ENCODE measurements around the gene CARD19.

Gene CARD19

GRCh38 chr9:93096811-93097382, 880 bp downstream of the CARD19 start:
- Histone ChIP-seq H2BK5ac (ENCODE audit: low read length) (peak overlapping the region; percentile 14), H2AK5ac (ENCODE audit: low read depth, low read length) (peak overlapping the region; percentile 15), H2AFZ (ENCODE audit: low read length) (peak overlapping the region; percentile 96), H3K18ac (ENCODE audit: low read length) (peak overlapping the region; percentile 95), H2BK120ac (ENCODE audit: low read depth, low read length) (no peak overlapping the region), H3K4me2 (ENCODE audit: insufficient read depth, low read length, poor library complexity, severe bottlenecking) (peak overlapping the region; percentile 92), H3K23ac (ENCODE audit: low read depth, low read length, poor library complexity) (peak overlapping the region; percentile 38), H3K79me1 (ENCODE audit: low read depth, low read length) (peaks cover 2% of the 10 kb centered on the region), H3K4me1 (ENCODE audit: control insufficient read depth in 2 of 2, insufficient read depth in 1 of 2, low read depth in 1 of 2, low read length in 2 of 2) (peaks cover 5 to 15% of the 10 kb centered on the region in 2 donors), H2BK12ac (ENCODE audit: low read length) (no peak overlapping the region), H4K8ac (ENCODE audit: low read depth, low read length) (no peak overlapping the region), H3K4me3 (ENCODE audit: low read length in 2 of 2) (peak overlapping the region; percentile 83 to 94), H2BK15ac (ENCODE audit: low read length) (no peak overlapping the region), H3K36me3 (replicated peaks in 1 of 2; ENCODE audit: control insufficient read depth in 2 of 2, insufficient read depth in 2 of 2, low read length in 2 of 2) (no peaks in the 10 kb centered on the region), H3K9ac (ENCODE audit: low read depth, low read length, poor library complexity) (peak overlapping the region; percentile 84), H3K14ac (ENCODE audit: low read length) (no peak overlapping the region), H3K4ac (ENCODE audit: low read length) (no peak overlapping the region), H3K27me3 (ENCODE audit: control insufficient read depth in 3 of 3, insufficient read depth in 3 of 3, low read depth in 1 of 3, low read length in 3 of 3) (peaks cover 0 to 6% (median 0%) of the 10 kb centered on the region in 3 experiments), H3K27ac (replicated peaks; ENCODE audit: low read length) (no peak overlapping the region), H3K9me3 (replicated peaks in 1 of 2; ENCODE audit: control insufficient read depth in 2 of 2, insufficient read depth in 1 of 2, low read depth in 1 of 2, low read length in 2 of 2) (no peaks in the 10 kb centered on the region), H4K91ac (ENCODE audit: low read depth, low read length, poor library complexity) (no peak overlapping the region)
- no peak for DNase-seq (ENCODE audit: low spot score)
- no CpG with 5 or more reads among the region's 16 CpGs for WGBS, 2 donors (ENCODE audit: extremely low coverage in 2 of 2, insufficient read length in 2 of 2, insufficient replicate concordance in 1 of 2)

- H3K9ac ChIP-seq (ENCODE audit: low read depth, low read length, poor library complexity) = peak overlapping the region; percentile 50
- H4K8ac ChIP-seq (ENCODE audit: low read depth, low read length) = no peak overlapping the region
- H3K27me3 ChIP-seq (ENCODE audit: control insufficient read depth in 3 of 3, insufficient read depth in 3 of 3, low read depth in 1 of 3, low read length in 3 of 3) = peaks cover 0 to 6% (median 0%) of the 10 kb centered on the region in 3 experiments
- H3K18ac ChIP-seq (ENCODE audit: low read length) = peak overlapping the region; percentile 52
- peak overlapping the region; percentile 47 for H2AK5ac ChIP-seq (ENCODE audit: low read depth, low read length)
- peaks cover 5 to 15% of the 10 kb centered on the region in 2 donors for H3K4me1 ChIP-seq (ENCODE audit: control insufficient read depth in 2 of 2, insufficient read depth in 1 of 2, low read depth in 1 of 2, low read length in 2 of 2)
- no peak overlapping the region for H3K4ac ChIP-seq (ENCODE audit: low read length)
- H3K27ac ChIP-seq (replicated peaks; ENCODE audit: low read length) = no peak overlapping the region
- H2BK5ac ChIP-seq (ENCODE audit: low read length) = no peak overlapping the region
- DNase-seq (ENCODE audit: low spot score) = no peak
- H3K36me3 ChIP-seq (replicated peaks in 1 of 2; ENCODE audit: control insufficient read depth in 2 of 2, insufficient read depth in 2 of 2, low read length in 2 of 2) = no peaks in the 10 kb centered on the region
- peaks cover 2% of the 10 kb centered on the region for H3K79me1 ChIP-seq (ENCODE audit: low read depth, low read length)
- no peak overlapping the region for H3K23ac ChIP-seq (ENCODE audit: low read depth, low read length, poor library complexity)
- peak overlapping the region; percentile 14 for H2BK12ac ChIP-seq (ENCODE audit: low read length)
- H2BK120ac ChIP-seq (ENCODE audit: low read depth, low read length) = no peak overlapping the region
- no peaks in the 10 kb centered on the region for H3K9me3 ChIP-seq (replicated peaks in 1 of 2; ENCODE audit: control insufficient read depth in 2 of 2, insufficient read depth in 1 of 2, low read depth in 1 of 2, low read length in 2 of 2)
- WGBS, 2 donors (ENCODE audit: extremely low coverage in 2 of 2, insufficient read length in 2 of 2, insufficient replicate concordance in 1 of 2) = no CpG with 5 or more reads among the region's 11 CpGs
- no peak overlapping the region for H3K14ac ChIP-seq (ENCODE audit: low read length)
- H3K4me3 ChIP-seq (ENCODE audit: low read length in 2 of 2) = peak overlapping the region in 1 of 2 donors; percentile 83
- H3K4me2 ChIP-seq (ENCODE audit: insufficient read depth, low read length, poor library complexity, severe bottlenecking) = no peak overlapping the region
- H4K91ac ChIP-seq (ENCODE audit: low read depth, low read length, poor library complexity) = no peak overlapping the region
- peak overlapping the region; percentile 96 for H2AFZ ChIP-seq (ENCODE audit: low read length)
- no peak overlapping the region for H2BK15ac ChIP-seq (ENCODE audit: low read length)
These were observed 1.6 kb downstream of the CARD19 start for GRCh38 chr9:93097511-93098201.

- peaks cover 2% of the 10 kb centered on the region for H3K79me1 ChIP-seq (ENCODE audit: low read depth, low read length)
- H3K18ac ChIP-seq (ENCODE audit: low read length) = peak overlapping the region; percentile 80
- no peak overlapping the region for H3K14ac ChIP-seq (ENCODE audit: low read length)
- H2BK15ac ChIP-seq (ENCODE audit: low read length) = peak overlapping the region; percentile 30
- no peaks in the 10 kb centered on the region for H3K36me3 ChIP-seq (replicated peaks in 1 of 2; ENCODE audit: control insufficient read depth in 2 of 2, insufficient read depth in 2 of 2, low read length in 2 of 2)
- no peak overlapping the region for H4K8ac ChIP-seq (ENCODE audit: low read depth, low read length)
- H2BK5ac ChIP-seq (ENCODE audit: low read length) = no peak overlapping the region
- peak overlapping the region; percentile 44 for H3K9ac ChIP-seq (ENCODE audit: low read depth, low read length, poor library complexity)
- no peak overlapping the region for H3K27ac ChIP-seq (replicated peaks; ENCODE audit: low read length)
- H2AFZ ChIP-seq (ENCODE audit: low read length) = no peak overlapping the region
- no peak overlapping the region for H3K4ac ChIP-seq (ENCODE audit: low read length)
- WGBS, 2 donors (ENCODE audit: extremely low coverage in 2 of 2, insufficient read length in 2 of 2, insufficient replicate concordance in 1 of 2) = no CpG with 5 or more reads among the region's 15 CpGs
- H2AK5ac ChIP-seq (ENCODE audit: low read depth, low read length) = peak overlapping the region; percentile 1
- H3K9me3 ChIP-seq (replicated peaks in 1 of 2; ENCODE audit: control insufficient read depth in 2 of 2, insufficient read depth in 1 of 2, low read depth in 1 of 2, low read length in 2 of 2) = peaks cover 0 to 4% of the 10 kb centered on the region in 2 donors
- H4K91ac ChIP-seq (ENCODE audit: low read depth, low read length, poor library complexity) = no peak overlapping the region
- H3K23ac ChIP-seq (ENCODE audit: low read depth, low read length, poor library complexity) = no peak overlapping the region
- no peak overlapping the region for H2BK120ac ChIP-seq (ENCODE audit: low read depth, low read length)
- no peak overlapping the region for H3K4me2 ChIP-seq (ENCODE audit: insufficient read depth, low read length, poor library complexity, severe bottlenecking)
- H2BK12ac ChIP-seq (ENCODE audit: low read length) = no peak overlapping the region
- H3K27me3 ChIP-seq (ENCODE audit: control insufficient read depth in 3 of 3, insufficient read depth in 3 of 3, low read depth in 1 of 3, low read length in 3 of 3) = peaks cover 0 to 6% (median 0%) of the 10 kb centered on the region in 3 experiments
- no peak overlapping the region for H3K4me3 ChIP-seq (ENCODE audit: low read length in 2 of 2)
- H3K4me1 ChIP-seq (ENCODE audit: control insufficient read depth in 2 of 2, insufficient read depth in 1 of 2, low read depth in 1 of 2, low read length in 2 of 2) = peaks cover 5 to 15% of the 10 kb centered on the region in 2 donors
- DNase-seq (ENCODE audit: low spot score) = no peak
These were observed 2.4 kb downstream of the CARD19 start for GRCh38 chr9:93098236-93098946.
